ENCODE results near the gene GRXCR2.
A peak's percentile ranks its signal among the peaks of the same experiment; 100 is the strongest.

Gene GRXCR2

DNA sequence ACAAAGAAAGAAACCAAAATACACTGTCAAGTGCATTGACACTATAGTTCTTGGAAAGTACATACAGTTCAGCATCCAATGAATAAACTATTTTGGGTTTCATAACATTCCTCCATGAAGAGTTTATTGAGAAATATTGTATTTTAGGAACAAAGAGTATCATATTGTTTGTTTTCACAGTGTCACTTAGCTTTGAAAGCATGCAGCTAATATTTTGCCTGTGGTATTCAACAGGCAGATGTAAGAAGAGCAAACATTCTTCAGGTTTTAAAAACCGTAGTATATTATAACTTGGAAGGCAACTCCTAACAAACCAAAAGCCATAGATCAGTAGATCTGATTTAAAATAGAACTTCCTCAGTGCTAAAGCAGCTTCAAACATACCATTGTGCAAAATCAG, 42.2 kb downstream of the GRXCR2 start:
- no peak for TF ChIP-seq TARDBP (IDR thresholded peaks at IDR 0.05)
- no peak for TF ChIP-seq SUZ12 (IDR thresholded peaks at IDR 0.05)
- TF ChIP-seq L3MBTL2 (conservative IDR thresholded peaks at IDR 0.05), result no peak
- TF ChIP-seq ELF4 (IDR thresholded peaks at IDR 0.05), result no peak
- TF ChIP-seq SP1 (IDR thresholded peaks at IDR 0.05), result no peak
- no peak for TF ChIP-seq FOXA1 (IDR thresholded peaks at IDR 0.05)
- no peak for TF ChIP-seq NFRKB (IDR thresholded peaks at IDR 0.05)
- CTCF ChIA-PET, result interaction anchor here (1.2 kb wide), 1 partner anchor 58 kb away, joined by 4 read pairs; no protein-coding TSS in a partner anchor
- POLR2A ChIA-PET, result interaction anchor here (0.8 kb wide), 1 partner anchor 106 kb away, joined by 4 read pairs; the partner anchor contains the start of gene SH3RF2
- DNase-seq (ENCODE audit: extremely low spot score), result no peak

DNA sequence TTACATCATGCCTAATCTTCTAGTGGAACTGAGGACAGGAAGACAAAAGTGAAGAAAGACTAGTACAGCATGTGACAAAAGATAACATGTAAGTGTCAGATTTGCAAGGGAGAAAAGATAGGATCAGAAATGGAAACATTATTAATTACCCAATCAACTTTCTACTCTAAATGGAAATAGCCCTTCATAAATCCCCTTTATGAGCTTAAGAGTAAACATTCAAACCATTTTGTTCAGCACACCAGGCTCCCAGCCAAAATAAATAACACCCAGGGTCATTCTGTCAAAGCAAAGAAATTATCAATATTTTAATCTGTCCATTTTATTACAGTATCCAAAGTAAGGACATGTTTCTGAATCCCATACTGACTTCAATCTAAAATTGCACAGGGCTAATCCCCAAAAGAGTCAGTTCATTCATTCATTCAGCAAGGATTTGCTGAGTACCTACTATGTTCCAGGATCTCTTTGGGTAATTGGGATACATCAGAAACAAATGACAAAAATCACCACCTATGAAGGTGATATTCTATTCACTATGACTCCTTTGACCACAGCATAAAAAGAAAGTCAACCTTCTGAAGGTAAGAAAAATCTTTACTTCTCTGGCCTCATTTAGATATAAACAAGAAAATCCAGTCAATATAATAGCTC, 43.0 kb downstream of the GRXCR2 start:
- ChIA-PET CTCF (no interaction called here), POLR2A (interaction anchor here (0.8 kb wide), 1 partner anchor 106 kb away, joined by 4 read pairs; the partner anchor contains the start of gene SH3RF2)
- no peak for DNase-seq (ENCODE audit: extremely low spot score)

DNA sequence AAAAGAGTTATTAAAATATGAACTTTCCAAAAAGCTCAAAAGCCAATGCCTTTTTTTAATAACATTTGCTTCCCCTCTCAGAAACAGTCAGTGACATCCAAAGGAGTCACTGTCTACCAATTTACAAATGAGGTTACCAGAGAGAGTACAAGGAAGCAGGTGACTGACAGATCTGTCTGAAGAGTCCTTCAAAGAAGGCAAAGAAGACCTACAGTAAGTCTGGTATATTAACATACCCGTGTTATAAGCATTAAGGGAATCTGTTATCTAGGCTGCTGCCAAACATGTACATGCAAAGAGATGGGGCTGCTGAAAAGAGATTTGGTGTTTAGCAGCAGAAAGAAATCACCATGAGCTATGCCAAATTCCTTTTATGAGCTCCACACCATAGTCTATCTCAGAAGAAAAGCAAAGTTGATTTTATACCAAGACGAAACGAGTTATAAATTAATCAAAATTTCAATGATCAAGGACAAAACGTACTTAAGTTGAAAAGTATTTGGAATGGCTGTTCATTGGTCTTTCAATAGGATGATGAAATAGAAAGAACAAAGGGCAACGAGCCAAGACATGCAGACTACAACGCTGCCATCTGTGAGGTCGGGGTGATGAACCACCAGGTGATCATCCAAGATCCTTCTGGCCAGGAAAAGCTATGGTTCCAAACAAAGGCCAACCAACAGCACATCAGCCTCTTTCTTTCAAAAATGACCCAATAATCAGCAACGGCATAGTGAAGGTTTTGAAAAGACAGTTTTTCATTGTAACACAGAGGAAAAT, 45.7 kb downstream of the GRXCR2 start:
- ChIA-PET POLR2A (no interaction called here), CTCF (interaction anchor here (0.7 to 2.2 kb wide), 5 partner anchors 8 to 146 kb away, joined by 3 to 17 read pairs (median 3); partner anchors contain the start of gene PRELID2)
- DNase-seq (ENCODE audit: extremely low spot score), result no peak
- no peak for TF ChIP-seq FOXM1 (IDR thresholded peaks at IDR 0.05; ENCODE audit: borderline replicate concordance)
- no peak for TF ChIP-seq ZNF384 (IDR thresholded peaks at IDR 0.05)
- TF ChIP-seq FOXK2 (IDR thresholded peaks at IDR 0.05), result no peak
- no peak for TF ChIP-seq NFRKB (IDR thresholded peaks at IDR 0.05)
- TF ChIP-seq SP1 (IDR thresholded peaks at IDR 0.05), result no peak
- TF ChIP-seq, protein P1, sequence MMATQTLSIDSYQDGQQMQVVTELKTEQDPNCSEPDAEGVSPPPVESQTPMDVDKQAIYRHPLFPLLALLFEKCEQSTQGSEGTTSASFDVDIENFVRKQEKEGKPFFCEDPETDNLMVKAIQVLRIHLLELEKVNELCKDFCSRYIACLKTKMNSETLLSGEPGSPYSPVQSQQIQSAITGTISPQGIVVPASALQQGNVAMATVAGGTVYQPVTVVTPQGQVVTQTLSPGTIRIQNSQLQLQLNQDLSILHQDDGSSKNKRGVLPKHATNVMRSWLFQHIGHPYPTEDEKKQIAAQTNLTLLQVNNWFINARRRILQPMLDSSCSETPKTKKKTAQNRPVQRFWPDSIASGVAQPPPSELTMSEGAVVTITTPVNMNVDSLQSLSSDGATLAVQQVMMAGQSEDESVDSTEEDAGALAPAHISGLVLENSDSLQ (IDR thresholded peaks at IDR 0.05), result no peak

More for the DNA sequence above, 43.0 kb downstream of the GRXCR2 start:
- peak; percentile 43; the same call in 1 of the 2 replicates for TF ChIP-seq FOXA1 (IDR thresholded peaks at IDR 0.05)
- no peak for TF ChIP-seq CTBP1 (IDR thresholded peaks at IDR 0.05; ENCODE audit: borderline replicate concordance)
- TF ChIP-seq, protein P1 (IDR thresholded peaks at IDR 0.05), result peak; percentile 56

DNA sequence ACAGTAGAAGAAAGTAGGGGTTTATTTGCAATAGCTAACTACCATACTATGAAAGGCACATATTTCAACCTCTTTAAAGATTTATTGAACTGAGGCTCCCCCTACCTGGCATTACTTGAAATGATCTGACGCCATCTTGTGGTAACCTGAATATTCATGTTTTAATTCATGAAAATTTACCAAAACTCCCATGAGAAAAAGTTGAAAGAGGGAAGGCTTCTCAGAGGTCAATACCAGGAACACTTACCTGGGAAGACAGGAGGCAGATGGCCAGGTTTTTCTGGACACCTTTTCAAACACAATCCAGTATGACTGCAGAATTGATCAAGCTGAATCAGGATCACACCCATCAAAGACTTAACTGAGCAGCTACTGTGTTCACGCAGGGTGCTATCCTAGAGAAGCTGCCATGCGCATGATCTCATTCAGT, 47.0 kb downstream of the GRXCR2 start:
- CTCF ChIA-PET, result interaction anchor here (0.7 to 2.2 kb wide), 8 partner anchors 9 to 165 kb away, joined by 3 to 17 read pairs (median 4); partner anchors contain the start of gene PRELID2
- TF ChIP-seq LEF1 (IDR thresholded peaks at IDR 0.05; ENCODE audit: borderline replicate concordance) (no peak), SUZ12 (IDR thresholded peaks at IDR 0.05) (no peak), HDGF (IDR thresholded peaks at IDR 0.05; ENCODE audit: borderline replicate concordance) (no peak)
- TF ChIP-seq, protein P1 (IDR thresholded peaks at IDR 0.05), result peak; percentile 54
- peak; percentile 26 for DNase-seq (ENCODE audit: extremely low spot score)
- POLR2A ChIA-PET, result interaction anchor here (0.6 to 0.7 kb wide), 2 partner anchors 9 to 12 kb away, joined by 3 read pairs; partner anchors contain the start of gene PRELID2

DNA sequence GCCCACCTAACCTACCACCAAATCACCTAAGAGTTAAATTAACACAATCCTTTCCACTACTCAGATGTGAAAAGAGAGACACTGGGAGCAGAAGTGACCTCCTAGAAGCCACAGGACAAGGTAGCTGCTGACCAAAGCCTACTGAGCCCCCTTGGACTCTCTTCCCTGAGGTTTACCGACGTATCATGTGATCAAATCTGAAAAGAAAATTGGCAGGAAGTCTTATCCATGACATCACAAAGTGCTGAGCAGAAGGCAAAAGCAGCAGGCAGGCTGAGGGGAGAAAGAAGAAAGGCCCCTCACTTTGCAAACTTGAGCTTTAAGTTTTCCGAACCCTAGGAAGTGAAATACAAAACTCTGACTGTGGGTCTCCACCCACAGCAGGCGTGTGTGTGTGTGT, 48.8 kb downstream of the GRXCR2 start:
- ChIA-PET POLR2A (no interaction called here), CTCF (interaction anchor here (0.6 to 1.1 kb wide), 3 partner anchors 11 to 1621 kb away, joined by 3 read pairs; no protein-coding TSS in a partner anchor)
- DNase-seq (ENCODE audit: extremely low spot score), result no peak
- TF ChIP-seq ZNF384 (IDR thresholded peaks at IDR 0.05), result no peak
- TF ChIP-seq TARDBP (IDR thresholded peaks at IDR 0.05), result no peak
- TF ChIP-seq FOXA1 (IDR thresholded peaks at IDR 0.05), result no peak
- no peak for TF ChIP-seq FOXM1 (IDR thresholded peaks at IDR 0.05; ENCODE audit: borderline replicate concordance)
- TF ChIP-seq ELF4 (IDR thresholded peaks at IDR 0.05), result no peak
- no peak for TF ChIP-seq FOXK2 (IDR thresholded peaks at IDR 0.05)
- TF ChIP-seq NFRKB (IDR thresholded peaks at IDR 0.05), result no peak
- no peak for TF ChIP-seq BHLHE40 (IDR thresholded peaks at IDR 0.05; ENCODE audit: borderline replicate concordance)
- no peak for TF ChIP-seq SP1 (IDR thresholded peaks at IDR 0.05)
- no peak for TF ChIP-seq SUZ12 (IDR thresholded peaks at IDR 0.05)
- TF ChIP-seq, protein P1 (IDR thresholded peaks at IDR 0.05), result no peak
- no peak for TF ChIP-seq ARNT (IDR thresholded peaks at IDR 0.05)
- TF ChIP-seq CTBP1 (IDR thresholded peaks at IDR 0.05; ENCODE audit: borderline replicate concordance), result no peak
- no peak for TF ChIP-seq LEF1 (IDR thresholded peaks at IDR 0.05; ENCODE audit: borderline replicate concordance)

DNA sequence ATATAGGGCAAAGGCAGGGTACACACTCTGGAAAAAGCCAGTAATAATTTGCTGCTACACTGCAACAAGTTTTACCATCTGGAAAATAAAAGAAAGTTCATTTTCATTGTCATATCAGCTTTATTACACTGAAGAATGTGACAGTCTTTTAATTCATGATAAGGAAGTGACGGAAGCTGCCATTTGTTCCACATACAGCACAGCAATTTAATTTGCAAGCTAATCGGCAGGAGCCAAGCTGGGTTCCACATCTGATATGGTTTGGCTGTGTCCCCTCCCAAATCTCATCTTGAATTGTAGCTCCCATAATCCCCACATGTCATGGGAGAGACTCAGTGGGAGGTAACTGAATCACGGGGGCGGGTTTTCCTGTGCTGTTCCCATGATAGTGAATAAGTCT, 54.2 kb downstream of the GRXCR2 start:
- CTCF ChIA-PET, result interaction anchor here (0.8 kb wide), 1 partner anchor 150 kb away, joined by 3 read pairs; no protein-coding TSS in a partner anchor
- TF ChIP-seq TARDBP (IDR thresholded peaks at IDR 0.05), result no peak
- POLR2A ChIA-PET, result no interaction called here
- no peak for DNase-seq (ENCODE audit: extremely low spot score)
